Activated T-helper 2 cell treated with anti-CD3 and anti-CD28 coated beads, Interferon-gamma antibody, Interleukin-2, Interleukin-4, amounts not matched to agents 10 μg/mL and 5 μg/mL and 100 μg/mL, durations not matched to agents 14 hours and 24 hours and 36 hours (primary cell): ENCODE data around the gene ZNF559. TPM values are rescaled to one million over a fixed set of nuclear protein-coding genes. Genes with fewer than 3 reads are reported as not detected.
"Not testable (repeated sequence)": the region's sequence is repeated elsewhere in the genome, so short reads cannot be mapped to it uniquely, and the experiment has no call there.

Experiments used
- DNase-seq: peaks from one replicate; pipeline ENCODE4 v3.0.0; 2021; ENCODE audit warnings: low spot score
- H3K27ac Mint-ChIP-seq: one replicate; pipeline ENCODE4 v1.8.0; 2021; ENCODE audit warnings: mixed read lengths
- H3K27me3 Mint-ChIP-seq: one replicate; pipeline ENCODE4 v1.8.0; 2021; ENCODE audit warnings: low read depth, mixed read lengths
- H3K36me3 Mint-ChIP-seq: one replicate; pipeline ENCODE4 v1.8.0; 2021; ENCODE audit warnings: low read depth, mixed read lengths
- H3K4me1 Mint-ChIP-seq: one replicate; pipeline ENCODE4 v1.8.0; 2021; ENCODE audit warnings: low read depth, mixed read lengths
- H3K4me3 Mint-ChIP-seq: one replicate; pipeline ENCODE4 v1.8.0; 2021; ENCODE audit warnings: low read depth, mild to moderate bottlenecking, moderate library complexity, mixed read lengths
- H3K9me3 Mint-ChIP-seq: one replicate; pipeline ENCODE4 v1.8.0; 2021; ENCODE audit warnings: mixed read lengths
- intact Hi-C: fragments of 100-400 bp; cut with micrococcal nuclease; formaldehyde crosslinking; loops from one replicate; pipeline ENCODE4 v1.15.1; 2023
- total RNA-seq: library from RNA; stranded (reverse); gene quantifications from 2 replicates; pipeline ENCODE4 v1.2.3, GENCODE V29; 2022

The ZNF559 gene
- total RNA-seq, 1 donor from 2014 or later = 8.4 TPM

DNA sequence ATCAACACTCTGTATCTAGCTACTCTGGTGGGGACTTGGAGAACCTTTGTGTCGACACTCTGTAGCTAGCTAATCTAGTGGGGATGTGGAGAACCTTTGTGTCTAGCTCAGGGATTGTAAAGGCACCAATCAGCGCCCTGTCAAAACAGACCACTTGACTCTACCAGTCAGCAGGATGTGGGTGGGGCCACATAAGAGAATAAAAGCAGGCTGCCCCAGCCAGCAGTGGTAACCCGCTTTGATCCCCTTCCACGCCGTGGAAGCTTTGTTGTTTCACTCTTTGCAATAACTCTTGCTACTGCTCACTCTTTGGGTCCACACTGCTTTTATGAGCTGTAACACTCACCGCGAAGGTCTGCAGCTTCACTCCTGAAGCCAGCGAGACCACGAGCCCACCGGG is 1.8 kb upstream of the ZNF559 start:
- Mint-ChIP-seq H3K4me3 (peak overlapping the region; percentile 35), H3K4me1 (peaks cover 12% of the 10 kb centered on the region), H3K9me3 (peaks cover 50% of the 10 kb centered on the region), H3K36me3 (peaks cover 25% of the 10 kb centered on the region)
- H3K27me3 Mint-ChIP-seq, intact Hi-C loops, DNase-seq, H3K27ac Mint-ChIP-seq: not testable (repeated sequence)

DNA sequence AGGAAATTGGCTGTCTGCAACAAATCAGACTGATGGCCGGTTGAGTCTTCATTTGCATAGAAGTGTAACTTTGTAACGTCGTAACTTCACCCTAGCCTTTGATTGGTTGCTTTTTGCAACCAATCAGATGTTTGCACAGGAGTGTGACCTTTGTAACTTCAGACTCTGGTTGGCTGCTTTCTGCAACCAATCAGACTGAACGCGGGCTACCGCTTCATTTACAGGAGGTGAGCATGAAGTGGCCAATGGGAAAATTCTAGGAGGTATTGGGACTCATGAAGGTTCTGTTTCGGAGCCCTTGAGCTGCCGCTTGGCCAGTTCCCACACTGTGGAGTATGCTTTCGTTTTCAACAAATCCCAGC is 441 bp upstream of the ZNF559 start:
- Mint-ChIP-seq H3K4me1 (peaks cover 12% of the 10 kb centered on the region), H3K36me3 (peaks cover 36% of the 10 kb centered on the region), H3K27ac (peak overlapping the region; percentile 88), H3K4me3 (peak overlapping the region; percentile 86), H3K27me3 (no peaks in the 10 kb centered on the region), H3K9me3 (peaks cover 49% of the 10 kb centered on the region)
- DNase-seq = no peak
- intact Hi-C loops = no loop called here

DNA sequence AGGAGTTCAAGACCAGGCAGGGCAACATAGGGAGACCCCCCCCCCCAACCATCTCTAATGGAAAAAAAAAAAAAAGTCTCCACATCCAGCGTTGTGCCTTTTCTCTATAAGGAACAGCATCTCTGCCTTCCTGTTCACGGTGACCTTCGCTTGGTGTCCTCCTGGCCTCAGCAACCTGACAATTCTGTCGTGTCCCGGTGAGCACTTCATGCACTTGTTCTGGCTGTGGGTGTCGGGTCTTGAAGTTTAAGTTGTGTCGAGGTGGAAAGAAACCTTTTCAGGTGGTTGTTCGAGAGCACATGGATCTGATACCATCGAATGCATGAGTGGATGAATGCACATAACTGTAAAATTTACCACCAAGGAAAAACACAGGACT is 594 bp downstream of the ZNF559 start:
- peaks cover 42% of the 10 kb centered on the region for H3K36me3 Mint-ChIP-seq
- no peak for DNase-seq
- no peaks in the 10 kb centered on the region for H3K27me3 Mint-ChIP-seq
- H3K4me1 Mint-ChIP-seq = peaks cover 12% of the 10 kb centered on the region
- peak overlapping the region; percentile 88 for H3K27ac Mint-ChIP-seq
- peak overlapping the region; percentile 86 for H3K4me3 Mint-ChIP-seq
- H3K9me3 Mint-ChIP-seq = peaks cover 57% of the 10 kb centered on the region
- intact Hi-C loops = loop anchor here (1.0 to 2.0 kb wide), 2 partner anchors 15 to 110 kb away; partner anchors contain the start of genes ZNF266 and ZNF699

DNA sequence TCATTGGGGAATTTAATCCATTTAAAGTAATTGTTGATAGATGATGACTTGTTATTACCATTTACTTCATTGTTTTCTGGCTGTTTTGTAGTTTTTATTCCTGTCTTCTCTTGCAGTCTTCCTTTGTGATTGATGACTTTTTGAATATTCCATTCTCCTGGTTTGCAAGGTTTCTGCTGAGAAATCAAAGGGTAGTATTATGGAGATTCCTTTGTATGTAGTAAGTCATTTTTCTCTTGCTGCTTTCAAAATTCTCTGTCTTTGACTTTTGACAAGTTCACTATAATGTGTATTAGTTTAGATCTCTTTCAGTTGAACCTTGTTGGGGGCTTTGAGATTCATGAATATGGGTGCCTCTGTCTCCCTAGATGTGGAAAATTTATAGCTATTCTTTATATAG is 6.0 kb downstream of the ZNF559 start:
- peaks cover 68% of the 10 kb centered on the region for H3K9me3 Mint-ChIP-seq
- no peaks in the 10 kb centered on the region for H3K27me3 Mint-ChIP-seq
- no peak for DNase-seq
- H3K27ac Mint-ChIP-seq = no peak overlapping the region
- intact Hi-C loops = no loop called here
- no peak overlapping the region for H3K4me3 Mint-ChIP-seq
- H3K4me1 Mint-ChIP-seq = no peaks in the 10 kb centered on the region
- peaks cover 63% of the 10 kb centered on the region for H3K36me3 Mint-ChIP-seq

DNA sequence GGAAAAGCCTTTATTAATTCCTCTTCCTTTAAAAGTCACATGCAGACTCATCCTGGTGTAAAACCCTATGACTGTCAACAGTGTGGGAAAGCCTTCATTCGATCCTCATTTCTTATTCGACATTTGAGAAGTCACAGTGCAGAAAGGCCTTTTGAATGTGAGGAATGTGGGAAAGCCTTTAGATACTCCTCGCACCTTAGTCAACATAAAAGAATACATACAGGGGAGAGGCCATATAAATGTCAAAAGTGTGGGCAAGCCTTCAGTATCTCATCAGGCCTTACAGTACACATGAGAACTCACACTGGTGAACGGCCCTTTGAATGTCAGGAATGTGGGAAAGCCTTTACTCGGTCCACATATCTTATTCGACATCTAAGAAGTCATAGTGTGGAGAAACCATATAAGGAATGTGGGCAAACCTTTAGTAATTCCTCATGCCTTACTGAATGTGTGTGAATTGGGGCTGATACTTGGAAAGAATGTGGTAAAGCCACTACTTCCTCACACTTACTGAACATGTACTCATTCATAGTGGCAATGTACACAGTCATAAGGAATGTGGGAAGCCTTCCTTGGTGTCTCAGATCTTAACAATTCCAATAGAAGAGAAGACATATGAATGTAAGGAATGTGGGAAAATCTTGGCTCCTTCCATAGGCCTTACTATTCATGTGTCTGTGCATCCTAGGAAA is 18.8 kb downstream of the ZNF559 start:
- intact Hi-C loops = no loop called here
- Mint-ChIP-seq H3K9me3 (peaks cover 76% of the 10 kb centered on the region), H3K27ac (no peak overlapping the region), H3K27me3 (no peaks in the 10 kb centered on the region), H3K36me3 (peaks cover 59% of the 10 kb centered on the region), H3K4me3 (no peak overlapping the region), H3K4me1 (no peaks in the 10 kb centered on the region)
- no peak for DNase-seq

DNA sequence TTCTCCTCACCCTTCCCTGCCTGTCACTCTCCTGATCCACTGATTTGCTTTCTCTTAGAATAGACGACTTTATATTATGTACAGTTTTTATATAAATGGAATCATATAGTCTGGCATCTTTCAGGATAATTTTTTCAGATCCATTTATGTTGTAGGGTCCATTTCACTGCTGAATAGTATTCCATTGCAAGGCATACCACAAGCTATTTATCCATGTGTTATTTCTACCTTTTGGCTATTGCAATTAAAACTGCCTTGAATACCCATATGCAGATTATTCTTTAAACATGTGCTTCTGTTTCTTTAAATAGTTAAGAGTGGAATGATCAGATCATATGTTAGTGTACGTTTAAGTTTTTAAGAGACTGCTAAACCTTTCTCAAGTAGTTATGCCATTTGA is 21.0 kb downstream of the ZNF559 start:
- H3K36me3 Mint-ChIP-seq = peaks cover 43% of the 10 kb centered on the region
- H3K4me1 Mint-ChIP-seq = no peaks in the 10 kb centered on the region
- no peak overlapping the region for H3K4me3 Mint-ChIP-seq
- H3K27me3 Mint-ChIP-seq = no peaks in the 10 kb centered on the region
- H3K27ac Mint-ChIP-seq = no peak overlapping the region
- H3K9me3 Mint-ChIP-seq = peaks cover 76% of the 10 kb centered on the region
- intact Hi-C loops = no loop called here
- DNase-seq = no peak

DNA sequence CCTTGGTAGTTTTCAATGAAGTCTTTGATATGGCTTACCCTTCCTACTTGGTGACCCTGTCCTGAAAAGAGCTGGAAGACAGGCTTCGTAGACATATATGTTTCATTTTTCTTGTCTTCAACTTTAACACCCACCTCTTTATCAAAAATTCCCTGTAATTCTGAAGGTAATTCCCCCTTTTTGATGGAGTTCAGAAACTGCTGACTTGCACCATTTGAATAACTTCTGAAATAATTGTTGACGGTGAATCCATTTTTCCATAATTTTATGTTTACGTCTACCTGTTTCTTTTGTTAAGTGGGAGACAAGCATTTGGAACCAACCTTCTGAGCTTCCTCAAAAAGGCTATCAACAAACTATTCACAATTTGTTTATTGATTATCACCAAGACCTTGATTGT is 24.3 kb downstream of the ZNF559 start:
- H3K36me3 Mint-ChIP-seq = peaks cover 17% of the 10 kb centered on the region
- intact Hi-C loops = no loop called here
- DNase-seq = no peak
- H3K27ac Mint-ChIP-seq = no peak overlapping the region
- peaks cover 69% of the 10 kb centered on the region for H3K9me3 Mint-ChIP-seq
- H3K4me3 Mint-ChIP-seq = no peak overlapping the region
- no peaks in the 10 kb centered on the region for H3K4me1 Mint-ChIP-seq
- H3K27me3 Mint-ChIP-seq = no peaks in the 10 kb centered on the region

DNA sequence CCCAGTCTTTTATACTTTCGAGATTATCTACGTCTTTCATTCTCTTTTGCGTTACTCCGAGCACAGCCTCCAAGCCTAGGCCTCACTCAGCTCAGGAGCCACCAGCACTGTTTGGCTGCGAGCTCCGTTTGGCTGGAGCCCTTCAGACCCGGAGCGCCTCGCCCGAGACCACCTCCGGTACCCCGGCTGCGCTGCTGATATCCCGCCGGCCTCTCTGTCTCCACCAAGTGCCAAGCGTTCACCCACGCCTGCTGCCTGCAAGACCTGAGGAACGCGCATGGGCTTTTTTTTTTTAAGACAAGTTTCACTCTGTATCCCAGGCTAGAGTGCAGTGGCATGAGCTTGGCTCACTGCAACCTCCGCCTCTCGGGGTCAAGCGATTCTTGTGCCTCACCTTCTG is 24.7 kb downstream of the ZNF559 start:
- H3K27me3 Mint-ChIP-seq = no peaks in the 10 kb centered on the region
- no peak for DNase-seq
- peaks cover 14% of the 10 kb centered on the region for H3K36me3 Mint-ChIP-seq
- no peak overlapping the region for H3K4me3 Mint-ChIP-seq
- no peak overlapping the region for H3K27ac Mint-ChIP-seq
- peaks cover 65% of the 10 kb centered on the region for H3K9me3 Mint-ChIP-seq
- no peaks in the 10 kb centered on the region for H3K4me1 Mint-ChIP-seq
- intact Hi-C loops = no loop called here

DNA sequence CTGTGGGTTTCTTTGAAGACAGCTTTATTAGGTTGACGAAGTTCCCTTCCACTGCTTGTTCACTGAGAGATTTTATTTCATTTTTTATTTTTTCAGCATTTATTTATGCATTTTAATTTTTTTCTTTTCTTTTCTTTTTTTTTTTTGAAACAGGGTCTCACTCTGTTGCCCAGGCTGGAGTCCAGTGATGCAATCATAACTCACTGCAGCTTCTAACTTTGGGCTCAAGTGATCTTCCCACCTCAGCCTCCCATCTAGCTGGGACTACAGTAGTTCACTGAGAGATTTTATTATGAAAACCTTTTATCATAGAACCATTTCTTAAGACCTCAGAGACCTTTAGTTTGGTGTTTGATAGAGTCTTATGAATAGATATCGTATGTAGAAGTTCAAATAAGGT is 28.5 kb downstream of the ZNF559 start:
- peaks cover 8% of the 10 kb centered on the region for H3K36me3 Mint-ChIP-seq
- no peaks in the 10 kb centered on the region for H3K4me1 Mint-ChIP-seq
- no peak overlapping the region for H3K27ac Mint-ChIP-seq
- H3K4me3 Mint-ChIP-seq = no peak overlapping the region
- intact Hi-C loops = no loop called here
- no peak for DNase-seq
- peaks cover 61% of the 10 kb centered on the region for H3K9me3 Mint-ChIP-seq
- H3K27me3 Mint-ChIP-seq = no peaks in the 10 kb centered on the region

DNA sequence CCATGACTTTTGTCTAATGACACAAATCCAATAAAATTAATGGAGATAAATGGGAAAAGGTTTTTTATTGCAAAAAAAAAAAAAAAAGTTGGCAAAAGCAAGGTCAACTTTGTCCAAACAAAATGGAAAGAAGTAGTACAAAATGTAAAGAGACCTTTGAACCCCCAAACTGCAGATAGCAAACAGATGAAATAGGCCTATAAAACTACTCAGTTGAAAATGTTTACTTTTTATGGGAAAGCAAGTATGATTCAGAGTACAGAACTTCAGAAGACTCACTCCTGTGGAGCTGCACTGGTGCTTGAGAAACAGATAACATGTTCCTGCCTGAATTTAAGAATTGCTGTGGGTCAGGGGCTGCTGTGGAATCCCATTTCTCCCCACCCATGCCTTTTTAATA is 29.0 kb downstream of the ZNF559 start:
- Mint-ChIP-seq H3K9me3 (peaks cover 61% of the 10 kb centered on the region), H3K4me3 (no peak overlapping the region), H3K27ac (no peak overlapping the region), H3K4me1 (no peaks in the 10 kb centered on the region), H3K36me3 (peaks cover 8% of the 10 kb centered on the region), H3K27me3 (no peaks in the 10 kb centered on the region)
- intact Hi-C loops = no loop called here
- DNase-seq = no peak

DNA sequence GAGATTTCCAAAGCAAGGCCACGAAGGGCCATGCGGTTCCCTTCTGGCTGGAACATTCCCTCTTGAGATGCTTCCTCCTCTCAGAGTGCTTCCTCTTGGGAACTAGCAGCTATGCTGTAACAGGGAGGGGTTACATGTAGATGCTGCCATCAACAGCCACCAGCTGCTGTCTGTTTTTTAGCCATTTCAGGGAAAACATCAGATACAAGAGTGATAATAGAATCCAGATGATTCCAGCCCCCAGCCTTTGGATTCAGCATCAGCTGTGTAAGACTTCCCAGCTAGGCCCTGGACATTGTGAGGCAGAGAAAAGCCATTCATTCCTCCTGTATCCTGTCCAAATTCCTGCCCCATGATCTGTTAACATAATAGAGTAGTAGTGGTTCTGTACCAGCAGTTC is 30.7 kb downstream of the ZNF559 start:
- no peak overlapping the region for H3K4me3 Mint-ChIP-seq
- DNase-seq = no peak
- peaks cover 3% of the 10 kb centered on the region for H3K36me3 Mint-ChIP-seq
- peaks cover 56% of the 10 kb centered on the region for H3K9me3 Mint-ChIP-seq
- no peak overlapping the region for H3K27ac Mint-ChIP-seq
- no peaks in the 10 kb centered on the region for H3K4me1 Mint-ChIP-seq
- intact Hi-C loops = no loop called here
- no peaks in the 10 kb centered on the region for H3K27me3 Mint-ChIP-seq

DNA sequence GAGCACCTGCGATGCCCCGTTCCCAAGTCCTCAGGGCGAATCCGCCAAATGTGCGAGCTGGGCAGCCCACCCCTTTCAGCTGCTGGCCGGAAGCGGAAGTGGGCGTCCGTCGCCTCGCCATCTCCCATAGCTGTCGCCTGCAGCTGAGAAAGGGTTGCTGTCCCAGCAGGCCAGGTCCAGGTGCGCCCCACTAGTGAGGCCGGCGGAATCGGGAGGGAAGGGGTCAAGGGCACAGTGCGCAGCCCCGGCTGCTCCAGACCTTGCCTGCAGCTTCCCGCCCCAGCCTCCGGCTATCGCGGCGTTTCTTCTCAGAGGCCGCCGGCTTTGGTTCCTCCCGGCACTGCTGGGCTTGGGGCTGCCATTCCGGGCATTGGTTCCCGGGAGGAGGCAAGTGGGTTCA is 38.9 kb downstream of the ZNF559 start, which contains the start of gene ZNF177:
TSS of gene ZNF177 (plus strand) at position 109 of the 400 bp plus-strand sequence. CDS start 15,299 bp downstream, outside the sequence.
- Mint-ChIP-seq H3K4me1 (no peaks in the 10 kb centered on the region), H3K36me3 (no peaks in the 10 kb centered on the region), H3K4me3 (no peak within 1 kb of the TSS), H3K9me3 (peaks cover 49% of the 10 kb centered on the region), H3K27ac (no peak within 1 kb of the TSS), H3K27me3 (no peaks in the 10 kb centered on the region)
- no peak for DNase-seq
- intact Hi-C loops = no loop called here

DNA sequence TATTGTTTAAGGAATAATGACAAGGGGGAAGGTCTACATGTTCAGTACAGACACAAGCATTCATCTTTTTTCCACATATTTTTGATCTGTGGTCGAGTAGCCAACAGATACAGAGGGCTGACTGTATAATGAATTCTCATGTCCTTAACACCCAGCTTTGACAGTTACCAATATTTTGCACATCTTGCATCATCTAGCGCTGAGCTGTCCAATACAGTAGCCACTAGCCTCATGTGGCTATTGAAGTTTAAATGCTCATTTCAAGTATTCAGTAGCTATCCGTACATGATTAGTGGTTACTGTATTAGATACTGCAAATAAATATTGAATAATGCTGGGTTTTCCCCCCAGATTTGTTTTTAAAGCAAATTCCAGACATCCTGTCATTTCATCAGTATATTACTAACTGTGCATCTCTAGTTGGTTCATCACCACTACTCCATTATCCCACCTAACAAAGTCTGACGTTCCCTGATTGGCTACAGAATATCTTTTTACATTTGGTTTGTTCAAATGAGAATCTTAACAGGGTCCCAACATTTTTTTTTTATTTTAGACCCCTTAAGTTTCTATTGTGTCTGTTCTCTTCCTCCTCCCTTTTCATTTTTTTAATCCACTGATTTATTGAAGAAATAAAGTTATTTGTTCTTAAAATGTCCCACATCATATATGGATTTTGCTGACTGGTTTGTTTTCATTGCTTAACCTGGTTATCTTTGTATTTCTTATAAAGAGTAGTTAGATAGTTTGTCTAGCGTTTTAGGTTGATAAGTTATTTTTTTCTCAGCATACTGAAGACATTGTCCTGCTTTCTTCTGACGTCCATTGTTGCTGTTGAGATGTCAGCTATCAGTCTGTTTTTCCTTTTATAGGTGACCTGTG is 47.0 kb downstream of the ZNF559 start:
- Mint-ChIP-seq H3K36me3 (no peaks in the 10 kb centered on the region), H3K9me3 (peaks cover 67% of the 10 kb centered on the region)
- intact Hi-C loops = no loop called here

More for the DNA sequence above, 47.0 kb downstream of the ZNF559 start:
- no peak overlapping the region for H3K4me3 Mint-ChIP-seq
- H3K4me1 Mint-ChIP-seq = no peaks in the 10 kb centered on the region
- no peak overlapping the region for H3K27ac Mint-ChIP-seq
- no peaks in the 10 kb centered on the region for H3K27me3 Mint-ChIP-seq
- DNase-seq = no peak
